ENCODE data around the gene MAT2A. TPM values are rescaled to one million over a fixed set of nuclear protein-coding genes. Genes with fewer than 3 reads are reported as not detected.

MAT2A gene
- total and polyA plus RNA-seq, 9 of the 15 experiments (the other 6 are each of a cell fraction or from before 2014, with no cell fraction given), result 130 to 1,027 (median 240) TPM

DNA sequence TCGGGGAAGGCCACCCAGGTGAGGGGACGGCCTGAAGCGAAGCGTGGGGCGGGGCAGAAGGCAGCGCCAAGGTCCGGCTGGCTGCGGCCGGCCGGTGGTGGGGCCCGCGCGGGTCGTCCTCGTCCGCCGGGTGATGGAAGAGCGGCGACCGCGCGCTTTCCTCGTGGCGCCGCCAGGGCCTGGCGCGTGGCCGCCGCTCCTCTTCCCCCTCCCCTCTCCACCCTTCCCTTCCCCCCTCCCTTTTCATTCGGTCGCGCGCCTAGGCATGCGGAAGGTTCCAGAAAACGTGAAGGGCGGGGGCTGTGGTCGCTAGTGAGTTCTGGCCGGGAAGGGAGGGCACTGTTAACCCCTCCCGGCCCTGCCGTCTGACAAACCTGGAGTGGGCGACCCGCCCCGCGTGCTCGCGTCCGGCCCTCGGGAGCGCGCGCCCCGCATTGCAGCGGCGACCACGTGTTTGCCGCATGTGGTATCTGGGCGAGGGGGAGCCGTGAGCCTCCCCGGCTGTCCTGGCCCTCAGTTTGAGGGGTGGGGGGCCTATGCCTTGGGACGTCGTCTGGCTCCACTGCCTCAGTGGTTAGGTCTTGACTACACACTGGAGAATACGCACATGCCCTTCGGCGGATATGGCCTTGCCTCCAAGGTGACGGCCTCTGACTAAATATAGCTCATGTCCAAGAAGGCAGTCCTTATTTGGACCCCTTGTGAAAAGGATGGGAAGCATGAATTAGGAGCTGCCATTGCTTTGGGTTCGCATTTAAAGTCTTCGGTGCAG, 579 bp downstream of the MAT2A start (continued):
- TF ChIP-seq, protein P1, sequence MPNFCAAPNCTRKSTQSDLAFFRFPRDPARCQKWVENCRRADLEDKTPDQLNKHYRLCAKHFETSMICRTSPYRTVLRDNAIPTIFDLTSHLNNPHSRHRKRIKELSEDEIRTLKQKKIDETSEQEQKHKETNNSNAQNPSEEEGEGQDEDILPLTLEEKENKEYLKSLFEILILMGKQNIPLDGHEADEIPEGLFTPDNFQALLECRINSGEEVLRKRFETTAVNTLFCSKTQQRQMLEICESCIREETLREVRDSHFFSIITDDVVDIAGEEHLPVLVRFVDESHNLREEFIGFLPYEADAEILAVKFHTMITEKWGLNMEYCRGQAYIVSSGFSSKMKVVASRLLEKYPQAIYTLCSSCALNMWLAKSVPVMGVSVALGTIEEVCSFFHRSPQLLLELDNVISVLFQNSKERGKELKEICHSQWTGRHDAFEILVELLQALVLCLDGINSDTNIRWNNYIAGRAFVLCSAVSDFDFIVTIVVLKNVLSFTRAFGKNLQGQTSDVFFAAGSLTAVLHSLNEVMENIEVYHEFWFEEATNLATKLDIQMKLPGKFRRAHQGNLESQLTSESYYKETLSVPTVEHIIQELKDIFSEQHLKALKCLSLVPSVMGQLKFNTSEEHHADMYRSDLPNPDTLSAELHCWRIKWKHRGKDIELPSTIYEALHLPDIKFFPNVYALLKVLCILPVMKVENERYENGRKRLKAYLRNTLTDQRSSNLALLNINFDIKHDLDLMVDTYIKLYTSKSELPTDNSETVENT (CRISPR knock-in tag; IDR thresholded peaks at IDR 0.05), result 0 out of 2 replicates have a peak, but pooled peaks have one; percentile 21
- no peak for TF ChIP-seq CCAR2 (IDR thresholded peaks at IDR 0.05; ENCODE audit: low read depth, low read length)
- peak; percentile 47; the same call in 1 of the 2 replicates for TF ChIP-seq USF2 (CRISPR knock-in tag; IDR thresholded peaks at IDR 0.05)
- no peak for TF ChIP-seq RFX1 (IDR thresholded peaks at IDR 0.05)
- TF ChIP-seq ZFP91 (CRISPR knock-in tag; IDR thresholded peaks at IDR 0.05), result peak; percentile 4; the same call in 1 of the 2 replicates
- TF ChIP-seq, protein P2, sequence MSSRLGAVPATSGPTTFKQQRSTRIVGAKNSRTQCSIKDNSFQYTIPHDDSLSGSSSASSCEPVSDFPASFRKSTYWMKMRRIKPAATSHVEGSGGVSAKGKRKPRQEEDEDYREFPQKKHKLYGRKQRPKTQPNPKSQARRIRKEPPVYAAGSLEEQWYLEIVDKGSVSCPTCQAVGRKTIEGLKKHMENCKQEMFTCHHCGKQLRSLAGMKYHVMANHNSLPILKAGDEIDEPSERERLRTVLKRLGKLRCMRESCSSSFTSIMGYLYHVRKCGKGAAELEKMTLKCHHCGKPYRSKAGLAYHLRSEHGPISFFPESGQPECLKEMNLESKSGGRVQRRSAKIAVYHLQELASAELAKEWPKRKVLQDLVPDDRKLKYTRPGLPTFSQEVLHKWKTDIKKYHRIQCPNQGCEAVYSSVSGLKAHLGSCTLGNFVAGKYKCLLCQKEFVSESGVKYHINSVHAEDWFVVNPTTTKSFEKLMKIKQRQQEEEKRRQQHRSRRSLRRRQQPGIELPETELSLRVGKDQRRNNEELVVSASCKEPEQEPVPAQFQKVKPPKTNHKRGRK (tag; IDR thresholded peaks at IDR 0.05), result no peak
- peak; percentile 58 for TF ChIP-seq SIRT6 (IDR thresholded peaks at IDR 0.05; ENCODE audit: low read depth, low read length)
- TF ChIP-seq, protein P3, sequence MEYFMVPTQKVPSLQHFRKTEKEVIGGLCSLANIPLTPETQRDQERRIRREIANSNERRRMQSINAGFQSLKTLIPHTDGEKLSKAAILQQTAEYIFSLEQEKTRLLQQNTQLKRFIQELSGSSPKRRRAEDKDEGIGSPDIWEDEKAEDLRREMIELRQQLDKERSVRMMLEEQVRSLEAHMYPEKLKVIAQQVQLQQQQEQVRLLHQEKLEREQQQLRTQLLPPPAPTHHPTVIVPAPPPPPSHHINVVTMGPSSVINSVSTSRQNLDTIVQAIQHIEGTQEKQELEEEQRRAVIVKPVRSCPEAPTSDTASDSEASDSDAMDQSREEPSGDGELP (CRISPR knock-in tag; IDR thresholded peaks at IDR 0.05; ENCODE audit: borderline replicate concordance), result peak; percentile 23; the same call in 1 of the 2 replicates
- no peak for TF ChIP-seq RBM17 (IDR thresholded peaks at IDR 0.05; ENCODE audit: borderline replicate concordance, low read depth, low read length)
- TF ChIP-seq, protein P4, sequence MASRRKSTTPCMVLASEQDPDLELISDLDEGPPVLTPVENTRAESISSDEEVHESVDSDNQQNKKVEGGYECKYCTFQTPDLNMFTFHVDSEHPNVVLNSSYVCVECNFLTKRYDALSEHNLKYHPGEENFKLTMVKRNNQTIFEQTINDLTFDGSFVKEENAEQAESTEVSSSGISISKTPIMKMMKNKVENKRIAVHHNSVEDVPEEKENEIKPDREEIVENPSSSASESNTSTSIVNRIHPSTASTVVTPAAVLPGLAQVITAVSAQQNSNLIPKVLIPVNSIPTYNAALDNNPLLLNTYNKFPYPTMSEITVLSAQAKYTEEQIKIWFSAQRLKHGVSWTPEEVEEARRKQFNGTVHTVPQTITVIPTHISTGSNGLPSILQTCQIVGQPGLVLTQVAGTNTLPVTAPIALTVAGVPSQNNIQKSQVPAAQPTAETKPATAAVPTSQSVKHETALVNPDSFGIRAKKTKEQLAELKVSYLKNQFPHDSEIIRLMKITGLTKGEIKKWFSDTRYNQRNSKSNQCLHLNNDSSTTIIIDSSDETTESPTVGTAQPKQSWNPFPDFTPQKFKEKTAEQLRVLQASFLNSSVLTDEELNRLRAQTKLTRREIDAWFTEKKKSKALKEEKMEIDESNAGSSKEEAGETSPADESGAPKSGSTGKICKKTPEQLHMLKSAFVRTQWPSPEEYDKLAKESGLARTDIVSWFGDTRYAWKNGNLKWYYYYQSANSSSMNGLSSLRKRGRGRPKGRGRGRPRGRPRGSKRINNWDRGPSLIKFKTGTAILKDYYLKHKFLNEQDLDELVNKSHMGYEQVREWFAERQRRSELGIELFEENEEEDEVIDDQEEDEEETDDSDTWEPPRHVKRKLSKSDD (conservative IDR thresholded peaks at IDR 0.05; ENCODE audit: low read length), result no peak
- no peak for TF ChIP-seq ILF3 (IDR thresholded peaks at IDR 0.05; ENCODE audit: borderline replicate concordance)
- TF ChIP-seq POLR2AphosphoS5 (IDR thresholded peaks at IDR 0.05; ENCODE audit: control insufficient read depth, insufficient read depth, low read depth, low read length), result no peak
- TF ChIP-seq PHTF2 (CRISPR knock-in tag; IDR thresholded peaks at IDR 0.05), result peak; percentile 81; the same call in 1 of the 2 replicates
- no peak for TF ChIP-seq ATF7 (IDR thresholded peaks at IDR 0.05)
- TF ChIP-seq NCOA4 (IDR thresholded peaks at IDR 0.05; ENCODE audit: partially characterized antibody), result no peak
- peak; percentile 26; the same call in 1 of the 2 replicates for TF ChIP-seq POLR2AphosphoS2 (IDR thresholded peaks at IDR 0.05; ENCODE audit: low read length)

All from K562 (cell line).